Cerebellar nuclear complex (tissue), 1 donor: ENCODE results near the gene ZNF674.
"Not testable (repeated sequence)": the region's sequence is repeated elsewhere in the genome, so short reads cannot be mapped to it uniquely, and the experiment has no call there.

Experiments used
- DNase-seq, 2 experiments: peaks; one replicate each; lab custom pipeline; 2025; lab: John Stamatoyannopoulos, UW

ZNF674 gene

DNA sequence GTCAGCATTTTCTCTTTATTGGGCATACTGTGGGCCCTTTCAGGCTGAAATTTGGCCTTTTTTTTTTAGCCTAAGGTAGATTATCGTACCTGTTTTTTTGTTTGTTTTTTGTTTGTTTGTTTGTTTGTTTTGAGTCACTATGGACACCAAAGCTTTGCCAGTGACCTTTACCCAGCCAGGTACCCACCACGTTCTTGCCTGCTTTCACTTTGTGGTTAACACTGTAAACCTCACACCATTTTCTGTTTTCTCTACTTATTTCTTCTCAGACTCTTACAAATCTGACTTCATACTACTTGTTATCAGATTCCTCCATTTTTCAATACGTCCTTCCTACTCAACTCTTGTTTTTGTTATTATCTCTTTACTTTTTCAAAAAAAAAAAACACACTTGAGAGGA lies 81.5 kb downstream of the ZNF674 start:
- DNase-seq = no peak

DNA sequence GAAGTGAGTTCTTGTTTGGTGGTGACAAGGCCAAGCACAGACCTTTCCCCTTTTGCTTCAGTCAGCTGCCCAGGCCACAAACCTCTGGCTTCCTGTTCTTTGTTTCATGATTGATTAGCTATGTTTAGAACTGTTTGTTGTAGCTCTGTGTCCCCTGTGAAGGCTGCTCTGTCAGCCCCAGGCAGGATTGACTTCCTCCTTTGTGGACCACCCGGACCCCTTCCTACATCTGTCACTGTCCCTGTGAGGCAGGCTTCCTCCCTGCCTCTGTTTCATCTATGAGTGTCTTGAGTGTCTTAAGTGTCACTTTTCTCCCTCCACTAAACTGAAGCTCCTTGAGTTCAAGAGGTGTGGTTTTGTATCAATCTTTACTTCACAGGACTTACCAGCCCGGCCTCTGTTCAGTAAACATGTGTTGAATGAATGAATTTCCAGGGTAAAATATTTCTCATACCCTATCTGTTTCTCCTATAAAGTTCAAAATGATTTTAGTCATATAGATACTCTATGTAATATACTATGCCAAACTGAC lies 83.5 kb downstream of the ZNF674 start:
- no peak for DNase-seq

DNA sequence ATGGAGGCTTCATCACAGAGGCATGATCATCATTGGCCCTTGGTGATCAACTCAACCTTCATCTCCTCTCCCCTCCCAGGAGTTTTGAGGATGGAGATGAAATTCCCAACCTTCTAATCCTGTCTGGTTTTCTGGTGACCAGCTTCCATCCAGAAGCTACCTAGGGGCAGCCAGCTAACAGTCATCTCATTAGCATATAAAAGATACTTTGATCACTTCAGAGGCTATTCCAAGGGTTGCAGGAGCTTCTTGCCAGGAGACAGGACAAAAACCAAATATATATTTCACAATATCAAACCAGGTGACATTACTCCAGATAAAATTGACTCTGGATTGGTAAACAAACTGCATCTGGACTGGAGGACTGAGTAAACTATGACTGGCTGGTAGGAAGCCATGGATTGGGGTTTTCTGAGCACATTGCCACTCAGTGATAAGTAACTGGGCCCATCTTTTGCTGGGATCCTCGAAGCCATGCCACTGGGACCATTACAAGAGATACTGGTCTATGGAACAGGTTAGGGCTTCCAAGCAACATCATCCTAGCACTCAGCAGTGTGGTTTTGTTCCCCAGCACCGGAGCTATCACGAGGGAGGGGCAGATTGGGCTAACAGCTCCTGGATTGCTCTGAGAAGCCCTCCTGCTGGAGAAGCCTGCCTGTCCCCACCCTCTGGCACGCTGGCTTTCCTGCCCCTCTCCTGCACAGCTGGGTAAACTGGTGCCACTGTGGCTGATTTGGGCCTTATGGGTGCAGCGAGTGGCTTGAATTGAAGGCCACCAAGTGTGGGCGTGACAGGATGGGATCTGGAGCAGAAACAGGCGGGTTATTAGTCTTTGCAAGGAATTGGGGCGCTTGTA lies 84.2 kb downstream of the ZNF674 start:
- not testable (repeated sequence) for DNase-seq

DNA sequence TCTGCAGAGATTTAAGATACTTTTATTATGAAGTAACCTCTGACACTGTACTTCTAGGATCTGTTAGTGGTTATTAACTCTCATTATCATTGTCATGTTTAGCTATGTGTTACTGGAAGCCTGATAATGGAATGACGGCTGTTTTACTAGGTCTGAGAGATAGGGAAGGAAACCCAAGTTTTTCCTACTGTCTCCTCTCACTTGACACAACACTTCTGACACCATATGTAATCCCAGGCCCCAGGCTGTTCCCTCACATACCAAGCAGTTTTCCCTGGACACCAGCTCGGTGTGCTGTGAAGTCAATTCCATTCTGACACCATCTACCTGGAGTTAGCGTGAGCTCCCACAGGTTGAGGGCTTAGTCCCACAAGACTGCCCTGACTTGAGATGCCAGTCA lies 85.6 kb downstream of the ZNF674 start:
- DNase-seq = no peak

DNA sequence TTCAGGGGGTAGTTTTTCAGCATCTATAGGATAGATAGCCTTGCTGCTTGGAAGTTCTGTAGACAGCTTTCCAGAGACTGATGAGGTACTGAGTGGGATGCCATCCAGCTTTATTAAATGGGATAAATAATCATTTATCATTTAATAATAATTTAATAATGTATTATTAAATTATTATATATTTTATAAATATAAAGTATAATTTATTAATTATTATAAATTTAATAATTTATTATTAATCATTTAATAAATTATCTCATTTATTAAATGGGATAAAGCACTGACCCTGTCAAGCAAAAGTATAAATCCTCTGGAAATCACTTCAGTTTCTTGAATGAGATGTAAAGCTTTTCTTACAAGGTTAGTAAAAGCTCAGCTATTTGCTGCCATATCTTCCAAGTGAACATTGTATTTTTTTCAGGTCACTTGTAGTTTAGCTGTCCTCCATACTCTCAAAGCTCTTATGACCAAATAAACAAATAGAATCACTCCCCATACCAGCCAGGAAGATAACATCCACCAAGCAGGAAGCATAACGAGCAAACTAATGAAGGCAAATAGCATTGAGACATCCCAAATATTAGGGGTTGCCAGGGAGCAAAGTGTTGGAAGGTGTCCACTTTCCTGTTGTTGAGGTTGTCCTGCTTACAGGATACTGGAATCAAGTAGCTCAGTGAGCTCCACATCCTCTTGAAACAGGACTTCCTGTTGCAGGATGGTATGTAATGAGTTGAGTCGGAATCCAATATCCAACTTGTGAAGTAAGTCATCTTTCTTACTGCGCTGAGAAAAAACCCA lies 88.9 kb downstream of the ZNF674 start:
- no peak for DNase-seq
